Measurements from ENCODE around the gene SHC2. TPM values are rescaled to one million over a fixed set of nuclear protein-coding genes. Genes with fewer than 3 reads are reported as not detected.

The SHC2 gene
- total and polyA plus RNA-seq, 9 of the 15 experiments (the other 6 are each of a cell fraction or from before 2014, with no cell fraction given) = 0.14 to 0.36 (median 0.17) TPM; not detected in 5

DNA sequence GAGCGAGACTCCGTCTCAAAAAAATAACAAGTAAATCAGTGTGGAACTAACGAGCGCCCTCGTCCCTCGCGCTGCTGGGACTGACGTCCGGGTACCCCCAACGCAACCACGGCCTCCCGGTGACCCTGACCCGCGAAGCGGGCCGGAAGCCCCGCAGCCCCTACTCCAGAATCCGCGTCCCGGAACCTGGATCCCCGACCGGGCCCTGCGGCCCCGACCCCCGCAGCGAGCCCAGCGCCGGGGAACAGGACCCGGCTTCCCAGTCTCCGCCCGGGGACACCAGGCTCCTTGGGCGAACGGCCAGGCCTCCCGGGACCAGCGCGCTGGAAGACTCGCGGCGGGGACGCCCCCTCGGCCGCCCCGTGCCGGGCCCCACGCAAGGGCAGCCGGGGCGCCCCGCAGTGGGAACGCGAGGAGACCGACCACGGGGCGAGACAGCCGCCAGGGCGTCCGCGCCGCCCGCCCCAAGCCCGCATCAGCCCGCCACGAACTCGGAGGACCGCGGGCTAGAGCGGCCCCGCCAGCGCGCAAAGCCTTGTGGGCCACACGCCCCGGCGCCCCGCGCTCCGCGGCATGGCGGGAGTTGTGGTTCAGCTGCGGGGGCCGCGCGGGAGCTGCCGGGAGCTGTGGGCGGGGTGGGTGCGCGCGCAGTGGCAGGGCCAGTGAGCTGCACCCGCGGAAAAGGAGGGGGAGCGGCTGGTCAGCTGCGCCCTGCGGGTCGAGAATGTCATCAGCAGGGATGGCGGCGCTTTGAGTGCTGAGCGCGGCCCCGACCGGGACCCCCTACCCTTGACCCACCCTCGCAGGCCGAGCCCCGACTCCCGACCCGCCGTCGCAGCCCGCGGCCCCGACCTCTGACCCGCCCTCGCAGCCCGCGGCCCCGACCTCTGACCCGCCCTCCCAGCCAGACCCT is 27.9 kb upstream of the SHC2 start (continued):
- TF ChIP-seq, protein P1, sequence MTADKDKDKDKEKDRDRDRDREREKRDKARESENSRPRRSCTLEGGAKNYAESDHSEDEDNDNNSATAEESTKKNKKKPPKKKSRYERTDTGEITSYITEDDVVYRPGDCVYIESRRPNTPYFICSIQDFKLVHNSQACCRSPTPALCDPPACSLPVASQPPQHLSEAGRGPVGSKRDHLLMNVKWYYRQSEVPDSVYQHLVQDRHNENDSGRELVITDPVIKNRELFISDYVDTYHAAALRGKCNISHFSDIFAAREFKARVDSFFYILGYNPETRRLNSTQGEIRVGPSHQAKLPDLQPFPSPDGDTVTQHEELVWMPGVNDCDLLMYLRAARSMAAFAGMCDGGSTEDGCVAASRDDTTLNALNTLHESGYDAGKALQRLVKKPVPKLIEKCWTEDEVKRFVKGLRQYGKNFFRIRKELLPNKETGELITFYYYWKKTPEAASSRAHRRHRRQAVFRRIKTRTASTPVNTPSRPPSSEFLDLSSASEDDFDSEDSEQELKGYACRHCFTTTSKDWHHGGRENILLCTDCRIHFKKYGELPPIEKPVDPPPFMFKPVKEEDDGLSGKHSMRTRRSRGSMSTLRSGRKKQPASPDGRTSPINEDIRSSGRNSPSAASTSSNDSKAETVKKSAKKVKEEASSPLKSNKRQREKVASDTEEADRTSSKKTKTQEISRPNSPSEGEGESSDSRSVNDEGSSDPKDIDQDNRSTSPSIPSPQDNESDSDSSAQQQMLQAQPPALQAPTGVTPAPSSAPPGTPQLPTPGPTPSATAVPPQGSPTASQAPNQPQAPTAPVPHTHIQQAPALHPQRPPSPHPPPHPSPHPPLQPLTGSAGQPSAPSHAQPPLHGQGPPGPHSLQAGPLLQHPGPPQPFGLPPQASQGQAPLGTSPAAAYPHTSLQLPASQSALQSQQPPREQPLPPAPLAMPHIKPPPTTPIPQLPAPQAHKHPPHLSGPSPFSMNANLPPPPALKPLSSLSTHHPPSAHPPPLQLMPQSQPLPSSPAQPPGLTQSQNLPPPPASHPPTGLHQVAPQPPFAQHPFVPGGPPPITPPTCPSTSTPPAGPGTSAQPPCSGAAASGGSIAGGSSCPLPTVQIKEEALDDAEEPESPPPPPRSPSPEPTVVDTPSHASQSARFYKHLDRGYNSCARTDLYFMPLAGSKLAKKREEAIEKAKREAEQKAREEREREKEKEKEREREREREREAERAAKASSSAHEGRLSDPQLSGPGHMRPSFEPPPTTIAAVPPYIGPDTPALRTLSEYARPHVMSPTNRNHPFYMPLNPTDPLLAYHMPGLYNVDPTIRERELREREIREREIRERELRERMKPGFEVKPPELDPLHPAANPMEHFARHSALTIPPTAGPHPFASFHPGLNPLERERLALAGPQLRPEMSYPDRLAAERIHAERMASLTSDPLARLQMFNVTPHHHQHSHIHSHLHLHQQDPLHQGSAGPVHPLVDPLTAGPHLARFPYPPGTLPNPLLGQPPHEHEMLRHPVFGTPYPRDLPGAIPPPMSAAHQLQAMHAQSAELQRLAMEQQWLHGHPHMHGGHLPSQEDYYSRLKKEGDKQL (CRISPR knock-in tag; IDR thresholded peaks at IDR 0.05; ENCODE audit: borderline replicate concordance) = 0 out of 2 replicates have a peak, but pooled peaks have one; percentile 40
- TF ChIP-seq, protein P2, sequence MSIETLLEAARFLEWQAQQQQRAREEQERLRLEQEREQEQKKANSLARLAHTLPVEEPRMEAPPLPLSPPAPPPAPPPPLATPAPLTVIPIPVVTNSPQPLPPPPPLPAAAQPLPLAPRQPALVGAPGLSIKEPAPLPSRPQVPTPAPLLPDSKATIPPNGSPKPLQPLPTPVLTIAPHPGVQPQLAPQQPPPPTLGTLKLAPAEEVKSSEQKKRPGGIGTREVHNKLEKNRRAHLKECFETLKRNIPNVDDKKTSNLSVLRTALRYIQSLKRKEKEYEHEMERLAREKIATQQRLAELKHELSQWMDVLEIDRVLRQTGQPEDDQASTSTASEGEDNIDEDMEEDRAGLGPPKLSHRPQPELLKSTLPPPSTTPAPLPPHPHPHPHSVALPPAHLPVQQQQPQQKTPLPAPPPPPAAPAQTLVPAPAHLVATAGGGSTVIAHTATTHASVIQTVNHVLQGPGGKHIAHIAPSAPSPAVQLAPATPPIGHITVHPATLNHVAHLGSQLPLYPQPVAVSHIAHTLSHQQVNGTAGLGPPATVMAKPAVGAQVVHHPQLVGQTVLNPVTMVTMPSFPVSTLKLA (conservative IDR thresholded peaks at IDR 0.05) = peak in 1 of 2 experiments; percentile 72; a peak in 2 of 4 replicates
- peak; percentile 73; the same call in 1 of the 2 replicates for TF ChIP-seq MED1 (CRISPR knock-in tag; IDR thresholded peaks at IDR 0.05; ENCODE audit: borderline replicate concordance)
- no peak for TF ChIP-seq BMI1 (IDR thresholded peaks at IDR 0.05; ENCODE audit: low read length)
- TF ChIP-seq, protein P3, sequence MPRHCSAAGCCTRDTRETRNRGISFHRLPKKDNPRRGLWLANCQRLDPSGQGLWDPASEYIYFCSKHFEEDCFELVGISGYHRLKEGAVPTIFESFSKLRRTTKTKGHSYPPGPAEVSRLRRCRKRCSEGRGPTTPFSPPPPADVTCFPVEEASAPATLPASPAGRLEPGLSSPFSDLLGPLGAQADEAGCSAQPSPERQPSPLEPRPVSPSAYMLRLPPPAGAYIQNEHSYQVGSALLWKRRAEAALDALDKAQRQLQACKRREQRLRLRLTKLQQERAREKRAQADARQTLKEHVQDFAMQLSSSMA (CRISPR knock-in tag; IDR thresholded peaks at IDR 0.05) = peak; percentile 77; the same call in 1 of the 2 replicates
- TF ChIP-seq, protein P4, sequence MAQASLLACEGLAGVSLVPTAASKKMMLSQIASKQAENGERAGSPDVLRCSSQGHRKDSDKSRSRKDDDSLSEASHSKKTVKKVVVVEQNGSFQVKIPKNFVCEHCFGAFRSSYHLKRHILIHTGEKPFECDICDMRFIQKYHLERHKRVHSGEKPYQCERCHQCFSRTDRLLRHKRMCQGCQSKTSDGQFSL (CRISPR knock-in tag; IDR thresholded peaks at IDR 0.05) = no peak; the same call in 1 of the 2 replicates
- TF ChIP-seq, protein P4 (tag; IDR thresholded peaks at IDR 0.05) = 0 out of 4 replicates have a peak, but pooled peaks of 1 of the 2 experiments have one; percentile 27
- TF ChIP-seq TCF3 (CRISPR knock-in tag; IDR thresholded peaks at IDR 0.05) = peak; percentile 40; the same call in 1 of the 2 replicates
- TF ChIP-seq ZNF830 (CRISPR knock-in tag; IDR thresholded peaks at IDR 0.05) = peak; percentile 34; the same call in 1 of the 2 replicates
- peak; percentile 99 for TF ChIP-seq RB1 (IDR thresholded peaks at IDR 0.05; ENCODE audit: low read depth)
- TF ChIP-seq ZNF184 (CRISPR knock-in tag; IDR thresholded peaks at IDR 0.05) = no peak
- no peak for TF ChIP-seq ARHGAP35 (IDR thresholded peaks at IDR 0.05; ENCODE audit: partially characterized antibody)
- TF ChIP-seq ZNF174 (CRISPR knock-in tag; IDR thresholded peaks at IDR 0.05) = no peak
- peak; percentile 81; the same call in 1 of the 2 replicates for TF ChIP-seq CTBP1 (IDR thresholded peaks at IDR 0.05; ENCODE audit: borderline replicate concordance)
- TF ChIP-seq, protein P5, sequence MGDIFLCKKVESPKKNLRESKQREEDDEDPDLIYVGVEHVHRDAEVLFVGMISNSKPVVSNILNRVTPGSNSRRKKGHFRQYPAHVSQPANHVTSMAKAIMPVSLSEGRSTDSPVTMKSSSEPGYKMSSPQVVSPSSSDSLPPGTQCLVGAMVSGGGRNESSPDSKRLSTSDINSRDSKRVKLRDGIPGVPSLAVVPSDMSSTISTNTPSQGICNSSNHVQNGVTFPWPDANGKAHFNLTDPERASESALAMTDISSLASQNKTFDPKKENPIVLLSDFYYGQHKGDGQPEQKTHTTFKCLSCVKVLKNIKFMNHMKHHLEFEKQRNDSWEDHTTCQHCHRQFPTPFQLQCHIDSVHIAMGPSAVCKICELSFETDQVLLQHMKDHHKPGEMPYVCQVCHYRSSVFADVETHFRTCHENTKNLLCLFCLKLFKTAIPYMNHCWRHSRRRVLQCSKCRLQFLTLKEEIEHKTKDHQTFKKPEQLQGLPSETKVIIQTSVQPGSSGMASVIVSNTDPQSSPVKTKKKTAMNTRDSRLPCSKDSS (IDR thresholded peaks at IDR 0.05; ENCODE audit: low read depth, partially characterized antibody) = no peak
- peak; percentile 85 for TF ChIP-seq NR2C1 (IDR thresholded peaks at IDR 0.05)
- peak; percentile 85 for TF ChIP-seq NR2C1 (tag; IDR thresholded peaks at IDR 0.05)

Data from K562 (cell line).